Activated T-helper 1 cell treated with Interleukin-2 at 50 U/mL for 16 hours (primary cell): ENCODE results near the gene SLC38A10.

Experiments
- DNase-seq: peaks from one replicate; pipeline ENCODE4 v3.0.0-alpha.2; 2020; ENCODE audit warnings: low read depth

The SLC38A10 gene

GRCh38 chr17:81252326-81252986 is 42.7 kb downstream of the SLC38A10 start:
- no peak for DNase-seq

- DNase-seq = no peak
Measured at GRCh38 chr17:81251709-81252301, 43.3 kb downstream of the SLC38A10 start.

GRCh38 chr17:81251094-81251708 is 43.9 kb downstream of the SLC38A10 start:
- no peak for DNase-seq

DNA sequence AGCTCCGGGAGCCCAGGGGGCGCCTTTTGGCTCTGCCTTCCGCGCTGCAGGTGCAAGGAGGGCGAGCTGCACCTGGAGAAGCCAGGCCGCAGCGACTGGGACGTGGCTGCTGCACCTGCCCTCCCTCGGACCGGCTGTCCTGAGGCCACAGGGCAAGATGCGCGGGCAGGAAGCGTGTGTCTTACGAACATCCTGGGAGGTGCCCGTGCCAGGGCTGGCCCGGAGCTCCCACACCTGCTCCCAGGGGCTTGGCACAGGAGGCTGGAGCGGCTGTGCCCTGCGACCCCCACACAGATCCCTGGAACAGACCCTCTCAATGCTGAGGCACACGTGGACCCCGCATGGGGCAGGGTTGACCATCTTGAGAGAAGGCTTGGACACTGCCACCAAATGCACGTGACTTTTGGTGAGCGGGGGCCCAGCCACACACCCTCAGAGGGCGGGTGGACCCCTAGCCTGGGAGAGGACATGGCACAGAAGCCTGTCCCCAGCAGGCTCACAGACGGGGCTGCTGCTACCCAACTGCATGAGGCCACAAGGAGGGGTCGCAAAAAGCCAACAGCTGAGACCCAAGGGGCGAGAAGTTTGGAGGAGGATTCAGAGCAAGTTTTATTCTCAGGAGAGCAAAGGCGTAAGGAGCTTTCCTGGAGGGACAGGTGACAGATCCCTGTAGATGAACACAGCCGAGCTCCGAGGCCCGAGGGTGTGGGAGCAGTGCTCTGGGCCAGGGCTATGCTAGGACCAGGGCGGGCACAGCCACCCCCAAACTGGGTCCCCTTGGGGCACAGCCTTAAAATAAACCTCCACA is 44.6 kb downstream of the SLC38A10 start:
- DNase-seq = no peak

- DNase-seq = no peak
Measured at GRCh38 chr17:81249223-81250040, 45.7 kb downstream of the SLC38A10 start.

DNA sequence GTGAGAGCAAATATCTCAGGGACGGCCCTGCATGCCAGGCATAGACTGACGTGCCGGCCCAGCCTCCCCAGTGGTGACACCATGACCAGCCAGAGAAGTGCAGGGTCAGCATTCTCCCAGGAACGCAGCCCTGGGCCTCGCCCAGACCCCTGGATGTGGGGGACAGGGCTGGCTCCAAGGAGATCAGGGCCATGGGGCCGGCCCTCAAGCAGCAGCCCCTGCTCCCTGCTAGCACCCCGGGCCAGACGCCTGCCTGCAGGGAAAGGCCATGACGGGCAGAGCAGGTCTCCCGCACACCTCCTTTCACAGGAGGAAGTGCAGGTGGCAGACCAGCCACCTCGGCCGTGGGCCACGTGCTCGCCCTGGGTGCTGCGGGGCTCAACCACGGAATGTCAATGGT is 46.5 kb downstream of the SLC38A10 start:
- DNase-seq = no peak

GRCh38 chr17:81247339-81247990 is 47.6 kb downstream of the SLC38A10 start:
- no peak for DNase-seq

DNA sequence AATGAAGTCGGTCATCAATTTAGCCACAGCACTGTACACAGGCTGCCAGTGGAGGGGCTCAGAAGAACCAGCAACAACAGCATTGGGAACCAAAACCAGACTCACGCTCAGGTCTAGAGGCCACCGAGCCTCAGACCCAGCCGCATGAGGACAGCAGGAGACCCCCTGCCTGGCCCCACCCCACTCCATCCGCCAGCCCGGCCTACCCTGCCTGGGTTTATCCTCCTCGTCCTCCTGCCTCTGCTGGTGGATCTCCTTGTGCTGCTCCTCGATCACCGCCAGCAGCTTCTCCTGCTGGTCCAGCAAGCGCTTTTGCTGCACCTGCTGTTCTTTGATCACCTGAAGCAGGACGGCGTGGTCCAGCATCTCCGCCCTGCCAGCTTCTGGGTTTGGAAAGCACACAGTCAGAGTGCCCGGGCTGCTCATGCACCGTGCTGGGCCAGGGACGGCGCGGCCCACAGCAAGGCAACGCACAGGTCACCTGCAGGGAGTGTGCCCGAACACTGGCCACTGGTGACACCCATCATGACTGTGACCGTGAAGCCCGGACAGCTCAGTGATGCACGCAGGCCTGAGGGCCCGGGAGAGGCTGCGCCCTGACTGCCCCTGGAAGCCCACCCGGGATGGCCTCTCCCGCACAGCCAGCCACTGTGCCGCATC is 48.3 kb downstream of the SLC38A10 start:
- DNase-seq = no peak

DNA sequence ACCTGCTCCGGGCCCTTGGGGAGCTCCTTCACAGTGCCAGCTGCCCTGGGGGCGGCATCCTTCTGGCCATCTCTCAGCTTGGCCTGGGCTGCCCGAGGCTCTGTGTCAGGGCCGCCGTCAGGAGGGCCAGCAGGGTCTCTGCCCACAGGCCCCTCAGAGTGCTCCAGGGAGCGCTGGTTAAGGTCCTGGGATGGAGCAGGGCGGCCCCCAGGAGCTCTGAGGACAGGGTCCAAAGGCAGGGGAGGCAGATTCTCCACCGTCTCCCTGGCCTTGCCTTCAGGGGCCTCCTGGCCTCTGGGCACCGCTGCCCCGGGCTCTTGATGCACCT is 48.8 kb downstream of the SLC38A10 start:
- no peak for DNase-seq

DNA sequence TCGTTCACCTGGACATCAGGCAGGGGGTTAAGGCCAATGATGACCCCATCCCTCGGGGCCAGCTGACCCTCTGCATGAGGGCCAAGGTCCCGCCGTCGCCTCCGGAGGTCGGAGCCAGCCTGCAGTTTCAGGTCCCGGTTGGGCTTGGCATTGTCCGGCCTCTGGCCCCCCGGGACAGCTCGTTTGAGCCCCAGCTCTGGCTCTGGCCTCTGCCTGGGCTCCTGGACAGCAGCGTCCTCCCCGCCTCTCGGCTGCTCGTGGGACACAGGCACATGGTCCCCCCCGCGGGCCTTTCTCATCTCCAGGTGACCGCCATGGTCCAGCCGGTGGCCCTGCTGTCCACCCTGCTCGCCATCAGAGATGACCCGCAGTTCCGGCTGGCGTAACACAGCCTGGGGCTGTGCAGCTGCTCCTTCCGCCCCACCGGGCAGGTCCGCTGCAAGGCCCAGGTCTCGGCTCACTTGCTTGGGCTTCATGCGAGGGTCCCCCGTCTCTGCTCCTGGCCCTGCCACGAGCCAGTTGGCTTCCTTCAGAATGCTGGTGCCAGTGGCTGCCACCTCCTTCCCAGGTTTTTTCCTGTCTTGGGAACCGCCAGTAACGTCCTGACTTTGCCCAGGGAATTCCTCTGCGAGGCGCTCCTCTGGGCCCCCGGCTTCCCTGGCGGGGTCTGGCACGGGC is 49.3 kb downstream of the SLC38A10 start:
- no peak for DNase-seq

DNA sequence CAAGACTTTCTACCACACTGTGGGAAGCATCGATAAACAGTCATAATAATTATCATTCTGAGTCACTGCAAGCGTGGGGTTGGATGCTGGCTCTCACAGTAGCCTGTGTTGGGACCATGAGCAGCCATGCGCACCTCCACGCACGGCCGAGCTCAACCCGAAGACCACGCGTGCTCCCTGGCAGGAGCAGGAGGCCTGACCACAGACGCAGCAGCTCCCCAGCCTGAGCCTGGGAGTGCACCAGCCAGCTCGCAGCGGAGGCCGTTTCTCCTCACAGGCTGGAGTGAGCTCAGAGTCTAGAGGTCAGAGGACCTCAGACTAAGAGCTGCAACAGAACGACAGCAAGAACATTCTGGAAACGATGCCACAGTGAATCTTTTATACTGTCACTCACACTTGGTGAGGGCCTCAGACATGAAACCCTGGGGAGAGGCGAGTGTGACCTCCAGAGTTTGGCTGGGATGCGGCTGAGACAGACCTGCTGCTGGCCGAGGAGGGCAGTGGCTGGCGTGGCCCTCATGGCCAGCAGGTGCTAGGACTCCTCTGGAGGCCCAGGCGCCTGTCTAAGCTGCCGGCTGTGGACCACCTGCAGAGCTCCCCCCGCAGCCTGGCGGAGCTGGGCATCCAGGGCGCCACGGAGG is 50.0 kb downstream of the SLC38A10 start:
- DNase-seq = no peak

DNA sequence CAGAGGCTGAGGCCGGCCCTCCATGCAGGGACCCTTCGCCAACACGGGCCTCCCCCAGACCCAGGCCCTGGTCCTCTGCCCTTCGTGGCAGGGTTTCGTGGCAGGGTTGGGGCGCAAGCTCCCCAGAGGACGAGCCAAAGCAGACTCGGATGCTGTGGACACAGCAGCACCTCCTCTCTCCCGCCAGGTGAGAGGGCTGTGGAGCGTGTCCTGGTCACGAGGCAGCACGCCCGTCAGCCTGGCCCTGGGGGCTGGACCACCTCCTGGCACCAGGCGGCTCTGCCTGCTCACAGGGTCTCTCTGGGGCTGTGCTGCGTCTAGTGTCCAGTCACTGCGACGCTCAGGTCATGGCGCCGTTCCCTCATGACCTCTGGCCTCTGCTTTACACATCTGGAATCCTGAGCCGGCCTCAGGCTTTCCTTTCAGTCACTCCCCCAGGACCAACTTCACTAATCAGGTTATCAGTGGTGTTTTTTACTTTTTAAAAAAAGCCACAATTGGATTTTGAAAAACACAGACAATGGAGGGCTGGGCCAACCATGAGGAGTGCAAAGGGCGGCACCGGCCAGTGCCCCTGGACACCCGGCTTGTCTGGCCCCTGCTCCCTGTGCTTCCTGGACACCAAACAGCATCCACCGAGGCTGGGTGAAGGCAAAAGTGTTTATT is 50.6 kb downstream of the SLC38A10 start:
- no peak for DNase-seq

DNA sequence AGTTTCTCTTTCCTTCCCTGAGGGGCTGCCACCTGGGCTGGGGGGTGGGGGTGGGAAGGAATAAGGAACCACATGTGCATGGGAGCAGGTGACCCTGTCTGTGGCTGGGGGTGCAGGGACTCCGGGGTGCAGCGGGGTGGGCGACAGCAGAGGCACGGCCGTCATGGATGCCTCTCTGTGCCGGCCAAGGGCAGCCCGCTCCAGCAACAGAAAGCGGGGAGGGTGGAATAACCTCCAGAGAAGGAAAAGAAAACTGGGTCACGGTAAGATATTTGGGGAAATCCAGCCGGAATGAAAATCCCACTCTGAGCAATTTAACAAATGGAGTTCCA is 51.8 kb downstream of the SLC38A10 start:
- DNase-seq = no peak

DNA sequence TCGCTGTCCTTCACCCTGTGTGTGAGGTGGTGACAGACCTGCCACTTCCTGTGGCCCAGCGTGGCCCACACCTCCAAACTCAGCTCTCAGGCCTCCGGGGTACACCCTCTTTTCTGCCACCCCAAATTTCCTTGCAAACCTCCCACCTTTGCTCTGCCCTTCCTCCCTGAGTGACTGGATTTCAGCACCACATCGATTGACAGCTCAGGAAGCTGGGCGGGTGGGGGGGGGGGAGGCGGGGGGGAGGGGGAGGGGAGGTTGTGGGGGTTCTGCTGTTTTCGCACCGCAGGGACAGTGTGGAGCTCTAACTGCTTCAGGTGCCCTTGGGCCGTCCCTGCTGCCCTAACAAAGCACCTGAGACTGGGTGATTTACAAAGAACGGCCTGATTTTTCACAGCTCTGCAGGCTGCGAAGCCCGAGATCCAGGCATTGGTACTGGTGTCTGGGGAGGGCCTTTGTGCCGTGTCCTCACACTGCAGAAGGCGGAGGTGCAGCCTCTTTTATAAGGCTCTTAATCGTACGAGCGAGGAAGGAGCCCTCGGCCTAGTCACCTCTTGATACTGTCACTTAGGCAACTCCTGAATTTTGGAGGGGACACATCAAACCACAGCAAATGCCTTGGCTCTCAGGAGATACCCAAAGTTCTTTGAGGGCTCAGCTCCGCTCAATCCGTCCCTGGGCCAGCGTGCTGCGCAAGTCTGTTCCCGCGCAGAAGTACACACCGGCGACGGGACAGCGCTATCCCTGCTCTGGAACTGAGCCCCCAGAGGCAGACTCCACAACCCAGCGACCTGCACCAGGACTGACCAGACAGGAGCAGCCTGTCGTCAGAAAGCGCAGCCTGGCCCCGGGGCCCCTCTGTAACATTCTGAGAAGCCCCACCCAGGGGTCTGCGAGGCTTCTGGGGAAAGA is 52.4 kb downstream of the SLC38A10 start:
- DNase-seq = no peak

DNA sequence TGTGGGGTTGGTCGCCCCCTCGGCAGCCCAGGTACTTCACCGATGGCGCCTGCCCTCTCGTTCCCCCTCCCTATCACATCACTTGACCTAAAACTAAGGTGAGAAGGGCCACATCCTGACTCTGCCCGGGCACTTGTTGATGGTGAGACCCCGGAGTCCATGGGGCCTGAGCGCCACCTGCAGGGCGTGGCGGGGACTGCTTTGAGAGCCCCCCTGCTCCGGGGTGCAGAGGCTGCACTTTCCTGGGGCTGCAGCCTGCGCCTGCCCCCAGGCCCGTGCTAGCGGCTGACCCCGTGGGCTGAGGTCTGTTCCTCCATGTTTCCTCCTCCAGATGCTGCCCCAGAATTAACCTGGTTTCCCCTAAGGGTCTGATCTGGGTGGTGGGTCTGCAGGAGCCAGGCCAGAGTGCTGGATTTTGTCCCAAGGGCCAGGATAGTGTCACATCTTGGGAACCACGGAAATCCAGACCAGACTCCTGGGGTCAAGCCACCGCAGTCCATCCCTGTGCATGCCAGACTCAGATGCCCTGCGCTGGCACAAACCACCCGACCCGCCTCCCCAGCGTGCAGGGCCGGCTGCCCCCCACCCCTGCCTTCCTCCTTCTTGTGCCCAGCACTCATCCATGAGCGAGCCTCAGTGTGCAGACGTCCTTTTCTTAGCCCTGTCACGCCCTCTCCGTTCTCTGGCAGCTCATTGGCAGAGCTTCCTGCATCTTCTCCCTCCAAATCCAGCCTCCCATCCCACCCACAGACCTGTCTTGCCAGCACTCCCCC is 53.3 kb downstream of the SLC38A10 start:
- peak; percentile 33 for DNase-seq

- no peak for DNase-seq
Measured at GRCh38 chr17:81241203-81241602, 53.9 kb downstream of the SLC38A10 start.

DNA sequence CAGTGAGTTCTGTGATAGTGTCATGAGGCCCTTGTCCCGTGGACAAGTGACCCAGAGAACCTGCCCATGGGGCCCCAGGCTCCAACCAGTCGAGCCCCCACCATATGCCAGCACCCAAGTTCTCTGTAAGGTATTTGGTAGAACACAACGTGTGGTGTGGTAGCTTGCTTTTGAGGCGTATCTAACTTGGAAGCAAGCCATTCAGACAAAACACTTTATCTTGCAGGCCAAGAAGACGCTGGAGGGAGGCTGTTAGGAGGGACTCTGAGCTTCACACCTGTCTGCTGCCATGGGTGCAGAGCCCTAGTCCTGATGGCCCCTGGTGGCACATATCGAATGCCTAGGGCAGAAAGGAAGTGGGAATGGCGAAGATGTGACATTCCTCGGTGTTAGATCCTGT is 54.3 kb downstream of the SLC38A10 start:
- DNase-seq = no peak
